LNCaP clone FGC (cell line): ENCODE measurements around the gene MARCKS.
"Not testable (repeated sequence)": the region's sequence is repeated elsewhere in the genome, so short reads cannot be mapped to it uniquely, and the experiment has no call there.

ENCODE experiments used
- DNase-seq: peaks from one replicate; pipeline ENCODE4 v3.0.0-alpha.2; 2011; ENCODE audit warnings: low read depth
- H3K4me3 ChIP-seq: 2 replicates; pipeline ENCODE4 v1.5.1; 2011; ENCODE audit warnings: mild to moderate bottlenecking, low read depth, low read length, control low read depth
- CTCF ChIP-seq: IDR thresholded peaks from 2 replicates; pipeline ENCODE4 v1.5.1; 2012; ENCODE audit warnings: mild to moderate bottlenecking; ENCODE audit not compliant: control insufficient read depth, insufficient read depth; ENCODE audit errors: extremely low read depth

The MARCKS gene

GRCh38 chr6:113909224-113909856 lies 52.2 kb downstream of the MARCKS start:
- H3K4me3 ChIP-seq: no peak overlapping the region
- peak; percentile 54 for TF ChIP-seq CTCF
- peak; percentile 11 for DNase-seq

- not testable (repeated sequence) for H3K4me3 ChIP-seq, DNase-seq
These were observed 53.1 kb downstream of the MARCKS start for GRCh38 chr6:113910285-113910684.
